GM21381 (cell line): ENCODE measurements around the gene GAS2L3.
A peak's percentile ranks its signal among the peaks of the same experiment; 100 is the strongest.
"Not testable (repeated sequence)": the region's sequence is repeated elsewhere in the genome, so short reads cannot be mapped to it uniquely, and the experiment has no call there.

ENCODE experiments used
- ATAC-seq: cut with Tn5 transposase; IDR thresholded peaks from one replicate; pipeline ENCODE4 v1.9.1; 2021; ENCODE audit warnings: mild to moderate bottlenecking, moderate library complexity; ENCODE audit not compliant: unreplicated experiment

GAS2L3 gene

DNA sequence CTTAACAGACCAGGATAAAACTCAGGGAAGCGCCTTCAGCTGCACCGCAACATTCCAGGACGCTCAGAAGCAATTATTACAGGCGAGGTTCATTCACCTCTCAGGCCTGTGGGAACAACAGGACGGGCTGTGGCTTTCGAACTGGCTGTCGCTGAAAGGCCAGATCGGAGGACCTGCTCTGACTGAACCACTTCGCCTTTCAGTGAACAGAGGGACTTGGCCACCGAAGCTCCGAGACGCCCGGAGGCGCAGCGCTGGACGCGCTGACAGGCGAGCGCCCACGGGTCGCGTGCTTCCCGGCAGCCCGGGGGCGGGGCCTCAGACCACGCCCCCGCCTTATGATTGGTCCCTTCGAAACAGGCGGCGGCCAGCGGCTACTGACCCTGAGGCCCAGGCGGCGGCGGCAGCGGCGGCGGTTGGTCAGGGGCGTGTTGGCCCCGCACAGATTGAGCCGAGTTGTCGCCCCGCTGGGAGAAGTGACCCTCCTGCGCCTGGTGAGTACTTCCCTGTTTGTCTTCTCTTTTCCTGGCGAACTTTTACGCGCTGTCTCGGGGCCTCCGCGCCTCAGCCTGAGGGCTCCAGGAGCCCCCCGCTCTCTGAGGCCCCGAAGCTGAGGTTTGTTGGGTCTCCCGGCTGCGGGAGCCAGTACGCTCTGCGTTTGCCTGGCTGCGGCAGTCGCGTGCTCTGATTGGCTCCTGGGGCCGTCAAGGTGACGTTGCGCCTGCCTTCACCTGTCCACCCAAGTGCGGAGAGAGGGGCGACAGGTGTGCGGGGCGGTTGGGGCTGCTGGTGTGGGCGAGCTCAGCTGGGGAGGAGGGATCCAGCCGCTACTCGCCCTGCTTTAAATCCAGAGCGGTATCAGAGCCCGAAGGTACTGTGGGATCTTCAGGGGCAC lies at the start of gene GAS2L3:
Gene GAS2L3 (plus strand): TSS at position 393 of the 895 bp plus-strand sequence. CDS start 21,221 bp downstream, outside the sequence.
- ATAC-seq, result peak; percentile 99

DNA sequence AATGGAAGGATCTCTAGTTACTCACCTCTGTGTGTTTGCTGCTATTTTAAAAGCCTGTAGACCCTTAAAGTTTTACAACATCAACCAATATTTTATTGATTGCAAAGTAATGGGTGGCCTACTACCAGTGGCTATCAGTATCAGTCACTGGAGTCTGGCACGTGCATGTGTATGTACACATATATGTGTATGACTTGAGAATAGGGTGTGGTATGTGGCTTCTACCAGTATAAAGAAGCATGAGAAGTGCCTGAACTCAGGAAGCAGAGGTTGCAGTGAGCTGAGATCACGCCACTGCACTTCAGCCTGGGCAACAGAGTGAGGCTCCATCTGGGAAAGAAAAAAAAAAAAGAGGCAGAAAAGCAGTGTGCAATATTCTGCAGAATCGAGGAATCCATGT lies 45.5 kb upstream of the GAS2L3 start:
- ATAC-seq, result no peak

DNA sequence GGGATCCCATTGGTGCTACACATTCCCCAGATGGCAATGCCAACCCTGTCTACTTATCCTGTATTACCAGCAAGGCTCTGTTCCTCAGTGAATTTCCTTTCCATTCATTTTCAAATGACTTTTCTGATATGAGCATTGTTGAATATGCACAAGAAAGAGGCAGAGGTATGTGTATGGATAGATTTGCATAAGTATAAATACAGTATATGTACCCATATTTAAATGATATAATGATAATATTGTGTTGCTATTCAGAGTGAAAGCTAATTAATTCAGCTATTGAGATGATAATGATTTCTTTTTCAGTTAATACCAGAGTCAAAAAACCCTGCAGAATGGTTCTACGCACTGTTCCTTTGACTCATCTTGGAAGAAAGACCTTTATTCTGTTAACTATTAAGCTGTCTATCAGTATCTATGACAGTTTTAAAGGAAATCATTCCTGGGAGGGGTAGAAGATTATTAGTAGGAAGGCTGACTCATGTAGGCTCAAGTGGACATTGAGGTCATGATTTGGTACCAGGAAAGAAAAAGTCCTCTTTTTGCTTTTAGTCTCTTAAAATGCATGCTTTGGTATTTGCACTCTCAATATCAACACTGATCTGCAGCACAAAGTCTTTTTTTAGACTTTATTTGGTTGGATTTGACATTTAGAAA lies 44.9 kb upstream of the GAS2L3 start:
- ATAC-seq, result no peak

- ATAC-seq, result no peak
These were observed 43.6 kb upstream of the GAS2L3 start for GRCh38 chr12:100529756-100530350.

DNA sequence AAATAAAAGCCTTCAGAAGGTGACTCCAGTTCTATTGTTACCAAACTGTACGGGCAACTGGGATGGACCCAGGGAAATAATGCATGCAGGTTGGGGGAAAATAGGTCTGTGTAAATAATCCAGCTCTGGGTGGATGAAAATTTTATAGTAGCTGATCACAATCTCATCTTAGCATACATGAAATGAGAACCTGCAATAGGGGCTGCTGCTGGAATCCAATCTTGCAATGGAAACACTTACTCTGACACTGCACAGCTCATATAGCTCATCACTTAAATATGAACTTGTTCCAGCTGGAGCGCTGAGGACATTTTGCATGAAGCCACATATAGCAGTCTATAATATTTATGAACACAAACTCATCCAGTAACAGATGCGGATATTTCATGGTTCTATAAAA lies 40.1 kb upstream of the GAS2L3 start:
- no peak for ATAC-seq

DNA sequence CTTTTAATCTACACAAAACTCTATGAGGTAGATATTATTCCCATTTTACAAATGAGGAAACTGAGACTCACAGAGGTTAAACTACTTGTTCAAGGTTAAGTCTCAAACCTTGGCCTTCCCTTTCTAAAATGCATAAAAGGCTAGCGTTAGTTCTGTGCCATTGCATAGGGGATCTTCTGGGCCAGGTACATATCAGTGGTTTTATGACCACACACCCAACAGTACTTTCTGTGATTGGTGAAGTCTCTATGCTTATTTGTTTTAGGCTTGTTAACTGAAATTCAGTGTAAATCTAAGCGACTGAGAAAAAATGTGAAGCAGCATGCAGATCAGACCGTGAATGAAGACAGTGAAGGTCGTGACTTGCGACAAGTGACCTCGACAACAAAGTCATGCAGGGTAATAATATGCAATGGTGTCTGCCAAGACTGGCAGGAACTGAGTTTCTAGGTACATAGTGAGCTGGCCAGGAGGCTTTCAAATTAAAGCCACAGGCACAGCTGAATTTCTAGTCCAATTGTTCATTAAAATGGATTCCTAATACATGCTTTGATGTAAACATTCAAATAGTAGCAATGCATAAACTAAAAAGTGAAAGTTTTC lies 38.8 kb upstream of the GAS2L3 start:
- no peak for ATAC-seq

DNA sequence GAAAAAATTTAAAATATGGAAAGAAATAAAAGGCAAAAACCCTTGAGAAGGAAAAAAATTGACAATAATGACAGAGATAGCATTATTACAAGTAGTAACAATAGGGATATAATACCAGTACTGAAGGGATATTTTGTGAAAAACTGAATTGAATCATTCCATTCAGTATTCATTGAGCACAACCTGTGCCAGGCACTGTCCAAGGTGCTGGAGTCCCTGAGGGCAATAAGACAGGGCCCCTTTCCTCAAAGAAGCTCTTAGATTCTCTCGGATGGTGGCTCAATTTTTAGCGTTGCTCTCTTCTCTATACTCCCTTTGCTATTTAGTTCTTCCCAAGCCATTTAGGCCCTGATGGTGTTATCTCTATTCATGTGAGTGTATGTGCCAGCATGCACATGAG lies 34.3 kb upstream of the GAS2L3 start:
- ATAC-seq, result no peak

- ATAC-seq, result no peak
These were observed 29.3 kb upstream of the GAS2L3 start for GRCh38 chr12:100544165-100544564.

- no peak for ATAC-seq
These were observed 28.4 kb upstream of the GAS2L3 start for GRCh38 chr12:100545092-100545491.

- ATAC-seq, result no peak
These were observed 19.5 kb upstream of the GAS2L3 start for GRCh38 chr12:100553936-100554335.

- no peak for ATAC-seq
These were observed 18.8 kb upstream of the GAS2L3 start for GRCh38 chr12:100554608-100555077.

DNA sequence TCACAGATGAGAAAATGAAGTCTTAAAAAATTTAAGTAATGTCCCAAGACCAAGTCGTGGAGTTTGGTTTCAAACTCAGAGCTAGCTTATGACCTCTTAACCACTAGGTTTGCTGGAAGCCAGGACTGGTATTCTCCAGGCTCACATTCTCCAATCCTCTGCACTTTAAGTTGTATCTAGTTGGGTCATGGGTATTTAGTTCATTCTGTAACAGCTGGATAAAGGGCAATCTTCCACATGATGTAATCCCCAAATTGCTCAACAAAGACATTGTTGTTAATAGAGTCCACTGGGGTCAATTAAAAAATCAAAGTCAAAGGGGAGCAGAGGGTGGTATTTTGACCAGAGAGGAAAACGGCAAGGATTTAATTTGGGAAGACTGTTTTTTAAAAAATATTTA lies 17.8 kb upstream of the GAS2L3 start:
- ATAC-seq, result no peak

DNA sequence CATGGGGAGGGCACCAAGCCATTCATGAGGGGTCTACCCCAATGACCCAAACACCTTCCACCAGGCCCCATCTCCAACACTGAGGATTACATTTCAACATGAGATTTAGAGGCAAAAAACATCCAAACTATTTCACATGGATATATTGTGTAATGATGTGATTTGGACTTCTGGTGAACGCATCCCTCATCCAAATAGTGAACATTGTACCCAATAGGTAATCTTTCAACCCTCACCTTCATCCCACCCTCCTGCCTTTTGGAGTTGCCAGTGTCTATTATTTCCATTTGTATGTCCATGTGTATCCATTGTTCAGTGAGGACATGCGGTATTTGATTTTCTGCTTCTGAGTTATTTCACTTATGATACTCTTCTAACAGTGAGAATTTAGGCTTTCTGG lies 16.1 kb upstream of the GAS2L3 start:
- no peak for ATAC-seq

GRCh38 chr12:100559261-100559660 lies 14.2 kb upstream of the GAS2L3 start:
- ATAC-seq, result not testable (repeated sequence)

GRCh38 chr12:100564090-100564489 lies 9.4 kb upstream of the GAS2L3 start:
- ATAC-seq, result no peak

DNA sequence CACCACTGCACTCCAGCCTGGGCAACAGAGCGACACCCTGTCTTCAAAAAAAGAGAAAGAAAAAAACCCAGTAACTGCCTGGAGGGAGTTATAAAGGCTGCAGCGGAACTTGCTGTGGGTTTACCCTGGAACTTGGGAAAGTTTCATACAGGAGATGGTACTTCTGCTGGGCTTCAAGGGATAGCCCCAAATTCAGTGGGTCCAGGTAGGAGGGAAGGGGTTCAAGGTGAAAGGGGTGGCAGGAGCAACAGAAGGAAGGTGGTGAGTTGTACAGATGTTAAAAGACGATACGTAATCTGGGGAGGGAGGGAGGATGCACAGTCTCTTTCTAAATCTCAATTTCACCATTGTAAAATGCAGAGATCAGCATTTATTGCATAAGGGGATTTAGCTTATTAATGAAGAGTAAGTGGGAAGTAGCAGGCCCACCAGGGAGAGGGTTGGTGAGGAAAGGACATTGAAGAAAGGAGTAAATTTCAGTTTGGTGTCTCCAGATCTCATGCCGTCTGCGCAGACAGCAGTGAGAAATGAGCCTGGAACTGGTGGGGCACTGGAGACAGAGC lies 8.5 kb upstream of the GAS2L3 start:
- no peak for ATAC-seq

- ATAC-seq, result no peak
These were observed 7.4 kb upstream of the GAS2L3 start for GRCh38 chr12:100565987-100566545.

DNA sequence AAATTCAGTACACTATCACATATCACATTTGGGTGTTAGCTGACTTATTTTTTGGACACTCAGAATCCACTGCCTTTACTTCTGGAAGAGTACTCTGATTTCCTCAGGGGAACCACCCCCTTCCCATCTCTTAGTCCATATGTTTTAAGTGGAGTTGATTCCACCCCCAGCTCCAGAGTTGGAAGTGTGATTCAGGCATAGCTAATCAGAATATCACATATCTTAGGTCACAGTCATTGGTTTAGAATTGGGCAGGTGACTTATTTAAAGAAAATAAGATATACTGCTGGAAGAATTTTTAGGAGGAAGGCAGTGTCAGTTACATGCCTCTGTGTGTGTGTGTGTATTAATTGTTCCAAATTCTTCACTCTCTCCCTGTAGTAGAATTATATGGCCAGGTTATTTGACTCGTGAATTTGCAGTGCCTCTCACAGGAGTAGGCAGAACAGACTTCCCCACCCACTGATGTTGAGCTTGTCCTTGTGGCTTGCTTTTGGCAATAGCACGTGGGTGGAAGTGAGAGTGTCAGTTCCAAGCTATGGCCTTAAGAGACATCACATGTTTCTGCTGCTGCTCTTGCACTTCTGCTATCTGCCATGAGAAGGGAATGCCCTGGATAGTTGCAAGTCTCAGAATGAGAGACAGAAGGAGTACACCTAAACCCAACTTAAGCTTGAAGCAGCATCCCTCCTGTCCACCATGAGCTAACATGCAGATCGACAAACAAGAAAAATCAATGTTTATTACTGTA lies 6.4 kb upstream of the GAS2L3 start:
- peak; percentile 97 for ATAC-seq

- ATAC-seq, result peak; percentile 19
These were observed 5.5 kb upstream of the GAS2L3 start for GRCh38 chr12:100567945-100568344.

DNA sequence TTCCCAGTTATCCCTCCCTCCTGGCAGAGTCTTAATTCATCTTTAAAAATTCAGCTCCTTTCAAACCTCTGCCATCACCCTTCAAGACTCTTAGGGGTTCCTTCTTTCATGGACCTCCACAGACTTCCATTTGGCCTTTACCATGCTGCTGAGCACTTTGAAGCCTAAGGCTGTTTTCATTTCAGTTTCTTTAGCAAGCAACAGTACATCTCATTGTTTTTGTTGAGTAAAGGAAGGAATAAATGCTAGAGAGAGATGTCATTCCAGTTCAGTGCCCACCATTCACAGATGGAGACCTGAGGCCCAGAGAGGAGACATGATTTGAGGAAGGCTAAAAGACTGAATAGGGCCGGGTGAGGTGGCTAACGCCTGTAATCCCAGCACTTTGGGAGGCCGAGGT lies 1.3 kb upstream of the GAS2L3 start:
- ATAC-seq, result no peak
